GM23248 (cell line): ENCODE results near the gene OR2AG2. TPM values are rescaled to one million over a fixed set of nuclear protein-coding genes. Genes with fewer than 3 reads are reported as not detected.

Experiments used
- DNase-seq: peaks from one replicate; pipeline ENCODE4 v3.0.0-alpha.2; 2015
- H2AFZ ChIP-seq: fragments of 200-600 bp; sonication (generic); 2 replicates; pipeline ENCODE4 v1.6.1; 2016; ENCODE audit warnings: antibody characterized with exemption
- H3F3A ChIP-seq: fragments of 200-600 bp; sonication (generic); 2 replicates; pipeline ENCODE4 v1.6.1; 2016; ENCODE audit warnings: mild to moderate bottlenecking, antibody characterized with exemption, mixed run types; ENCODE audit not compliant: insufficient read depth
- H3K27ac ChIP-seq: fragments of 200-600 bp; sonication (generic); 2 replicates; pipeline ENCODE4 v1.5.1; 2016; ENCODE audit warnings: mild to moderate bottlenecking
- H3K27me3 ChIP-seq: fragments of 200-600 bp; sonication (generic); replicated peaks from 2 replicates; pipeline ENCODE4 v1.6.1; 2016; ENCODE audit warnings: mild to moderate bottlenecking; ENCODE audit not compliant: insufficient read depth
- H3K36me3 ChIP-seq: fragments of 200-600 bp; sonication (generic); 2 replicates; pipeline ENCODE4 v1.6.1; 2016; ENCODE audit warnings: low read depth, mild to moderate bottlenecking
- H3K4me1 ChIP-seq: fragments of 200-600 bp; sonication (generic); 2 replicates; pipeline ENCODE4 v1.6.1; 2016; ENCODE audit warnings: mild to moderate bottlenecking; ENCODE audit not compliant: insufficient read depth
- H3K4me2 ChIP-seq: fragments of 200-600 bp; sonication (generic); one replicate; pipeline ENCODE4 v1.6.1; 2016; ENCODE audit warnings: mild to moderate bottlenecking; ENCODE audit not compliant: unreplicated experiment
- H3K4me3 ChIP-seq: fragments of 200-600 bp; sonication (generic); 2 replicates; pipeline ENCODE4 v1.5.1; 2016; ENCODE audit warnings: mild to moderate bottlenecking
- H3K79me2 ChIP-seq: fragments of 200-600 bp; sonication (generic); 2 replicates; pipeline ENCODE4 v1.6.1; 2016; ENCODE audit warnings: mild to moderate bottlenecking; ENCODE audit not compliant: insufficient read depth
- H3K9ac ChIP-seq: fragments of 200-600 bp; sonication (generic); 2 replicates; pipeline ENCODE4 v1.6.1; 2016; ENCODE audit warnings: mild to moderate bottlenecking
- H3K9me2 ChIP-seq: fragments of 200-600 bp; sonication (generic); 2 replicates; pipeline ENCODE4 v1.6.1; 2016; ENCODE audit warnings: mixed run types, mild to moderate bottlenecking, moderate library complexity; ENCODE audit not compliant: insufficient read depth
- H3K9me3 ChIP-seq: fragments of 200-600 bp; sonication (generic); one replicate; pipeline ENCODE4 v1.6.1; 2017; ENCODE audit warnings: low read depth
- H4K20me1 ChIP-seq: fragments of 200-600 bp; sonication (generic); 2 replicates; pipeline ENCODE4 v1.6.0; 2016; ENCODE audit not compliant: insufficient read depth
- EZH2 ChIP-seq: fragments of 200-600 bp; sonication (generic); IDR thresholded peaks from 2 replicates; pipeline ENCODE4 v1.6.1; 2018; ENCODE audit warnings: antibody characterized with exemption, mild to moderate bottlenecking; ENCODE audit not compliant: insufficient read depth, poor library complexity, severe bottlenecking
- EZH2phosphoT487 ChIP-seq: fragments of 200-600 bp; sonication (generic); IDR thresholded peaks from 2 replicates; pipeline ENCODE4 v1.6.1; 2018; ENCODE audit warnings: antibody characterized with exemption, moderate library complexity, mild to moderate bottlenecking, low read depth; ENCODE audit not compliant: insufficient read depth
- WGBS, 2 experiments: methylation state at CpG; one replicate each; pipeline ENCODE4 v1.1.6; 2015 to 2017; ENCODE audit warnings: low lambda C conversion rate in 2 of 2, low coverage in 1 of 2; ENCODE audit errors: missing lambda C conversion rate in 2 of 2; 5-methylcytosine and 5-hydroxymethylcytosine counted together
- in situ Hi-C: fragments of 300-500 bp; cut with MboI; formaldehyde crosslinking; loops from 2 replicates; pipeline ENCODE4 v1.15.0; 2020
- polyA plus RNA-seq: library from polyadenylated mRNA; unstranded; fragments of >200 nt; fragmentation: Nextera tagmentation; extraction: Ambion mirVana; gene quantifications from 2 replicates; pipeline ENCODE4 v1.2.1, GENCODE V29; 2016
- total RNA-seq: library from RNA; depleted of rRNA; stranded (reverse); fragments of >200 nt; shearing (Covaris generic); gene quantifications from 2 replicates; pipeline ENCODE4 v1.2.3, GENCODE V29; 2014

The OR2AG2 gene
- total and polyA plus RNA-seq, 2 experiments from 2014 or later = 0.22 TPM; not detected in 1

GRCh38 chr11:6755303-6755952 is 16.3 kb downstream of the OR2AG2 start:
- H4K20me1 ChIP-seq = no peaks in the 10 kb centered on the region
- no peak overlapping the region for H3K4me2 ChIP-seq
- H3K4me3 ChIP-seq = no peak overlapping the region
- no peaks in the 10 kb centered on the region for H3K79me2 ChIP-seq
- H3F3A ChIP-seq = no peaks in the 10 kb centered on the region
- no peak overlapping the region for H2AFZ ChIP-seq
- no peak overlapping the region for H3K27ac ChIP-seq
- H3K9ac ChIP-seq = no peak overlapping the region
- H3K9me3 ChIP-seq = no peaks in the 10 kb centered on the region
- H3K36me3 ChIP-seq = no peaks in the 10 kb centered on the region
- no peaks in the 10 kb centered on the region for H3K4me1 ChIP-seq
- TF ChIP-seq EZH2phosphoT487 (no peak), EZH2 (no peak)
- DNase-seq = peak; percentile 52
- no peaks in the 10 kb centered on the region for H3K9me2 ChIP-seq
- H3K27me3 ChIP-seq = no peaks in the 10 kb centered on the region
- in situ Hi-C loops = no loop called here
- 1% methylated on average over 5 of the region's 5 CpGs for WGBS, 2 experiments

- H3K9ac ChIP-seq = no peak overlapping the region
- H2AFZ ChIP-seq = no peak overlapping the region
- in situ Hi-C loops = no loop called here
- peaks cover 7% of the 10 kb centered on the region; the same call in 1 of the 2 replicates for H3K27me3 ChIP-seq
- no peaks in the 10 kb centered on the region for H4K20me1 ChIP-seq
- 87 to 94% methylated on average over 3 of the region's 3 CpGs for WGBS, 2 experiments
- H3K79me2 ChIP-seq = no peaks in the 10 kb centered on the region
- no peak overlapping the region for H3K27ac ChIP-seq
- no peak for DNase-seq
- H3K36me3 ChIP-seq = no peaks in the 10 kb centered on the region
- no peak overlapping the region for H3K4me3 ChIP-seq
- no peaks in the 10 kb centered on the region for H3F3A ChIP-seq
- TF ChIP-seq EZH2phosphoT487 (no peak), EZH2 (no peak)
- no peaks in the 10 kb centered on the region for H3K9me2 ChIP-seq
- no peaks in the 10 kb centered on the region for H3K9me3 ChIP-seq
- no peak overlapping the region for H3K4me2 ChIP-seq
- no peaks in the 10 kb centered on the region for H3K4me1 ChIP-seq
Observed at GRCh38 chr11:6747097-6747668, 24.6 kb downstream of the OR2AG2 start.

- Histone ChIP-seq H3K4me1 (no peaks in the 10 kb centered on the region), H3K27ac (no peak overlapping the region), H3K4me3 (no peak overlapping the region), H3K9me2 (no peaks in the 10 kb centered on the region), H3K9ac (no peak overlapping the region), H3K9me3 (no peaks in the 10 kb centered on the region), H3K27me3 (peaks cover 7% of the 10 kb centered on the region; the same call in 1 of the 2 replicates), H4K20me1 (no peaks in the 10 kb centered on the region), H3K79me2 (no peaks in the 10 kb centered on the region), H3K4me2 (no peak overlapping the region), H3K36me3 (no peaks in the 10 kb centered on the region), H3F3A (no peaks in the 10 kb centered on the region), H2AFZ (no peak overlapping the region)
- 33 to 36% methylated on average over 1 of the region's 1 CpG for WGBS, 2 experiments
- in situ Hi-C loops = no loop called here
- no peak for DNase-seq
- TF ChIP-seq EZH2 (no peak), EZH2phosphoT487 (no peak)
Observed at GRCh38 chr11:6746626-6747025, 25.1 kb downstream of the OR2AG2 start.

- Histone ChIP-seq H3K79me2 (no peaks in the 10 kb centered on the region), H3K9me2 (no peaks in the 10 kb centered on the region), H3K27ac (no peak overlapping the region), H3K4me1 (no peaks in the 10 kb centered on the region), H3K27me3 (peaks cover 7% of the 10 kb centered on the region; the same call in 1 of the 2 replicates), H3F3A (no peaks in the 10 kb centered on the region), H3K4me3 (no peak overlapping the region), H3K36me3 (no peaks in the 10 kb centered on the region), H3K9me3 (no peaks in the 10 kb centered on the region), H3K4me2 (no peak overlapping the region), H2AFZ (no peak overlapping the region), H4K20me1 (no peaks in the 10 kb centered on the region), H3K9ac (no peak overlapping the region)
- no peak for DNase-seq
- WGBS, 2 experiments = 61 to 62% methylated on average over 5 of the region's 5 CpGs
- in situ Hi-C loops = no loop called here
- no peak for TF ChIP-seq EZH2phosphoT487
- TF ChIP-seq EZH2 = no peak
Observed at GRCh38 chr11:6746086-6746618, 25.6 kb downstream of the OR2AG2 start.
